Measurements from ENCODE around the gene FRMD1. TPM values are rescaled to one million over a fixed set of nuclear protein-coding genes. Genes with fewer than 3 reads are reported as not detected.
A peak's percentile ranks its signal among the peaks of the same experiment; 100 is the strongest.

Gene FRMD1
- total RNA-seq, 1 experiment from 2014 or later = not detected

- no peaks in the 10 kb centered on the region for H3K9me2 ChIP-seq (replicated peaks; ENCODE audit: low read length)
- TF ChIP-seq EZH2phosphoT487 (IDR thresholded peaks at IDR 0.05; ENCODE audit: borderline replicate concordance, low read length) = no peak
- no peak for TF ChIP-seq CTCF (conservative IDR thresholded peaks at IDR 0.05; ENCODE audit: low read depth, low read length)
- no peak for TF ChIP-seq EZH2 (IDR thresholded peaks at IDR 0.05; ENCODE audit: low read length, unreplicated experiment)
- H3K4me2 ChIP-seq (ENCODE audit: low read length) = no peak overlapping the region
- no peak overlapping the region for H2AFZ ChIP-seq (ENCODE audit: low read length)
- no peaks in the 10 kb centered on the region for H3K36me3 ChIP-seq (ENCODE audit: low read depth, low read length)
- BruUV-seq (replicated peaks) = no TSS peak
- intact Hi-C loops (cut with micrococcal nuclease) = no loop called here
- ChIA-PET POLR2A (ENCODE audit: unreplicated experiment) (no interaction called here), CTCF (no interaction called here)
- H3K4me3 ChIP-seq (ENCODE audit: low read length) = no peak overlapping the region
- no peaks in the 10 kb centered on the region for H3K9me3 ChIP-seq (ENCODE audit: low read length)
- no peak overlapping the region for H3K9ac ChIP-seq (ENCODE audit: low read length)
- H3K4me1 ChIP-seq (ENCODE audit: insufficient read depth, low read length) = peaks cover 11% of the 10 kb centered on the region; the same call in 1 of the 2 replicates
- no peaks in the 10 kb centered on the region for H3K27me3 ChIP-seq (ENCODE audit: low read length)
- ATAC-seq = no peak
- H4K20me1 ChIP-seq (ENCODE audit: low read length) = no peaks in the 10 kb centered on the region
- H3K79me2 ChIP-seq (ENCODE audit: low read length) = no peaks in the 10 kb centered on the region
- DNase-seq = no peak
- H3F3A ChIP-seq (ENCODE audit: low read length, unreplicated experiment) = no peaks in the 10 kb centered on the region
- H3K27ac ChIP-seq (ENCODE audit: low read length) = no peak overlapping the region
Observed at GRCh38 chr6:168033791-168034190, 45.2 kb downstream of the FRMD1 start.

GRCh38 chr6:168032005-168032760 is 46.8 kb downstream of the FRMD1 start:
- DNase-seq = peak; percentile 50
- TF ChIP-seq CTCF (conservative IDR thresholded peaks at IDR 0.05; ENCODE audit: low read depth, low read length) (no peak), EZH2phosphoT487 (IDR thresholded peaks at IDR 0.05; ENCODE audit: borderline replicate concordance, low read length) (no peak), EZH2 (IDR thresholded peaks at IDR 0.05; ENCODE audit: low read length, unreplicated experiment) (no peak)
- no peaks in the 10 kb centered on the region for H3K9me2 ChIP-seq (replicated peaks; ENCODE audit: low read length)
- POLR2A ChIA-PET (ENCODE audit: unreplicated experiment) = no interaction called here
- H3K36me3 ChIP-seq (ENCODE audit: low read depth, low read length) = no peaks in the 10 kb centered on the region
- no peaks in the 10 kb centered on the region for H3F3A ChIP-seq (ENCODE audit: low read length, unreplicated experiment)
- CTCF ChIA-PET = no interaction called here
- H3K9me3 ChIP-seq (ENCODE audit: low read length) = no peaks in the 10 kb centered on the region
- H3K9ac ChIP-seq (ENCODE audit: low read length) = no peak overlapping the region
- intact Hi-C loops (cut with micrococcal nuclease) = no loop called here
- peaks cover 11% of the 10 kb centered on the region; the same call in 1 of the 2 replicates for H3K4me1 ChIP-seq (ENCODE audit: insufficient read depth, low read length)
- BruUV-seq (replicated peaks) = no TSS peak
- H3K27me3 ChIP-seq (ENCODE audit: low read length) = no peaks in the 10 kb centered on the region
- no peaks in the 10 kb centered on the region for H4K20me1 ChIP-seq (ENCODE audit: low read length)
- no peak overlapping the region for H3K4me2 ChIP-seq (ENCODE audit: low read length)
- H3K4me3 ChIP-seq (ENCODE audit: low read length) = no peak overlapping the region
- H2AFZ ChIP-seq (ENCODE audit: low read length) = no peak overlapping the region
- no peak overlapping the region for H3K27ac ChIP-seq (ENCODE audit: low read length)
- no peak for ATAC-seq
- H3K79me2 ChIP-seq (ENCODE audit: low read length) = no peaks in the 10 kb centered on the region

- Histone ChIP-seq H3K27me3 (ENCODE audit: low read length) (no peaks in the 10 kb centered on the region), H3K4me2 (ENCODE audit: low read length) (no peak overlapping the region), H3K9me2 (replicated peaks; ENCODE audit: low read length) (no peaks in the 10 kb centered on the region), H3K9ac (ENCODE audit: low read length) (no peak overlapping the region), H2AFZ (ENCODE audit: low read length) (no peak overlapping the region), H3K9me3 (ENCODE audit: low read length) (no peaks in the 10 kb centered on the region), H3K4me1 (ENCODE audit: insufficient read depth, low read length) (peaks cover 10% of the 10 kb centered on the region; the same call in 1 of the 2 replicates), H3F3A (ENCODE audit: low read length, unreplicated experiment) (no peaks in the 10 kb centered on the region), H3K79me2 (ENCODE audit: low read length) (no peaks in the 10 kb centered on the region), H4K20me1 (ENCODE audit: low read length) (no peaks in the 10 kb centered on the region), H3K27ac (ENCODE audit: low read length) (no peak overlapping the region), H3K4me3 (ENCODE audit: low read length) (no peak overlapping the region), H3K36me3 (ENCODE audit: low read depth, low read length) (no peaks in the 10 kb centered on the region)
- no peak for DNase-seq
- ChIA-PET POLR2A (ENCODE audit: unreplicated experiment) (no interaction called here), CTCF (no interaction called here)
- TF ChIP-seq CTCF (conservative IDR thresholded peaks at IDR 0.05; ENCODE audit: low read depth, low read length) (no peak), EZH2phosphoT487 (IDR thresholded peaks at IDR 0.05; ENCODE audit: borderline replicate concordance, low read length) (no peak), EZH2 (IDR thresholded peaks at IDR 0.05; ENCODE audit: low read length, unreplicated experiment) (no peak)
- no peak for ATAC-seq
- no TSS peak for BruUV-seq (replicated peaks)
- intact Hi-C loops (cut with micrococcal nuclease) = no loop called here
Observed at GRCh38 chr6:168031411-168031971, 47.5 kb downstream of the FRMD1 start.
